K562 (cell line): ENCODE data around the gene SGMS1. TPM values are rescaled to one million over a fixed set of nuclear protein-coding genes. Genes with fewer than 3 reads are reported as not detected.

Source experiments
- ATAC-seq: fragments of 200-7000 bp; cut with Tn5 transposase; 3 replicates; pipeline ENCODE4 v1.9.1; 2020; ENCODE audit warnings: moderate library complexity
- BruUV-seq: library from RNA; stranded (reverse); fragments of 400-500 nt; replicated peaks from 2 replicates; lab custom pipeline; 2021; lab: Mats Ljungman, UMichigan
- CTCF ChIA-PET: fragments of 300-600 bp; formaldehyde crosslinking; extraction: SDS; loops from one replicate; lab custom pipeline; 2021; ENCODE audit warnings: low intra/inter-chr PET ratio; lab: Yijun Ruan, JAX
- POLR2A ChIA-PET: fragments of 300-600, 350-650 bp; sonication (Branson Sonifier 250); formaldehyde crosslinking; extraction: SDS; loops from one replicate; lab custom pipeline; 2021; ENCODE audit warnings: antibody characterized with exemption, inconsistent platforms; lab: Yijun Ruan, JAX
- DNase-seq, 4 experiments: peaks; one replicate each; pipeline versions ENCODE4 v3.0.0 to v3.0.0-alpha.2; 2011 to 2018; ENCODE audit warnings: low spot score in 3 of 4, mixed read lengths in 3 of 4; ENCODE audit errors: extremely low read depth in 1 of 4
- FAIRE-seq: peaks from 2 replicates; lab custom pipeline; 2011; peaks lifted over from hg19 to GRCh38; lab: Jason Lieb, UNC
- H2AFZ ChIP-seq: 2 replicates; pipeline ENCODE4 v1.6.0; 2011; ENCODE audit warnings: low read depth, low read length, control low read depth, inconsistent platforms
- H3K27ac ChIP-seq: fragments of 200-600 bp; 3 replicates; pipeline ENCODE4 v1.8.0; 2011; ENCODE audit warnings: low read depth, mild to moderate bottlenecking, control low read depth, inconsistent platforms, low read length, moderate library complexity, mixed read lengths; ENCODE audit errors: extremely low read depth
- H3K27me3 ChIP-seq, 2 experiments: fragments of 300-600 bp in 1 of 2; 2 replicates in 1 of 2; 3 replicates in 1 of 2; pipeline versions ENCODE4 v1.6.0 to v1.8.0; 2011; ENCODE audit warnings: inconsistent platforms in 2 of 2, low read length in 2 of 2, mild to moderate bottlenecking in 1 of 2, mixed read lengths in 1 of 2, moderate library complexity in 1 of 2; ENCODE audit not compliant: control insufficient read depth in 2 of 2, insufficient read depth in 2 of 2
- H3K36me3 ChIP-seq: fragments of 300-600 bp; 3 replicates; pipeline ENCODE4 v1.8.0; 2011; ENCODE audit warnings: mild to moderate bottlenecking, low read length, inconsistent platforms; ENCODE audit not compliant: control insufficient read depth, insufficient read depth
- H3K4me1 ChIP-seq, 2 experiments: fragments of 200-600 bp in 1 of 2; replicated peaks in 1 of 2; 2 replicates in 1 of 2; 3 replicates in 1 of 2; pipeline versions ENCODE4 v1.5.1 to v1.8.0; 2011; ENCODE audit warnings: inconsistent platforms in 2 of 2, low read length in 2 of 2, mild to moderate bottlenecking in 1 of 2, mixed read lengths in 1 of 2, moderate library complexity in 1 of 2; ENCODE audit not compliant: control insufficient read depth in 2 of 2, insufficient read depth in 2 of 2
- H3K4me2 ChIP-seq: 2 replicates; pipeline ENCODE4 v1.6.1; 2011; ENCODE audit warnings: low read length, control low read depth, inconsistent platforms, mixed read lengths; ENCODE audit not compliant: insufficient read depth
- H3K4me3 ChIP-seq: fragments of 200-600 bp; sonication (generic), shearing (Covaris generic); 2 replicates; pipeline ENCODE4 v1.5.1; 2016; ENCODE audit warnings: control low read depth, inconsistent platforms
- H3K79me2 ChIP-seq: fragments of 200-600 bp; 3 replicates; pipeline ENCODE4 v1.8.0; 2011; ENCODE audit warnings: low read length, inconsistent platforms; ENCODE audit not compliant: control insufficient read depth, insufficient read depth
- H3K9ac ChIP-seq, 2 experiments: 2 replicates each; pipeline versions ENCODE4 v1.6.0 to v1.6.1; 2011; ENCODE audit warnings: low read depth in 2 of 2, low read length in 2 of 2, control low read depth in 1 of 2, inconsistent platforms in 1 of 2, mild to moderate bottlenecking in 1 of 2, mixed read lengths in 1 of 2; ENCODE audit not compliant: insufficient read depth in 1 of 2
- H3K9me1 ChIP-seq: one replicate; pipeline ENCODE4 v1.6.0; 2011; ENCODE audit warnings: inconsistent platforms, mild to moderate bottlenecking, low read length, moderate library complexity; ENCODE audit not compliant: control insufficient read depth, insufficient read depth
- H3K9me3 ChIP-seq: replicated peaks from 2 replicates; pipeline ENCODE4 v1.5.1; 2011; ENCODE audit warnings: low read depth, low read length, inconsistent platforms; ENCODE audit not compliant: control insufficient read depth, insufficient read depth
- H4K20me1 ChIP-seq: replicated peaks from 2 replicates; pipeline ENCODE4 v1.6.1; 2011; ENCODE audit warnings: low read length, inconsistent platforms, mixed read lengths; ENCODE audit not compliant: control insufficient read depth, insufficient read depth
- ATF1 ChIP-seq, 2 experiments: fragments of 450-650 bp in 1 of 2; IDR thresholded peaks; 2 replicates each; pipeline ENCODE4 v1.6.1; 2016; ENCODE audit warnings: missing compliant biosample characterization in 1 of 2, missing genetic modification characterization in 1 of 2
- ETV1 ChIP-seq: fragments of 450-650 bp; conservative IDR thresholded peaks from 2 replicates; pipeline ENCODE4 v1.6.1; 2016; ENCODE audit warnings: missing genetic modification characterization, control low read depth, low read depth, missing compliant biosample characterization
- FOXP1 ChIP-seq: sonication (generic); formaldehyde crosslinking; IDR thresholded peaks from 2 replicates; pipeline ENCODE4 v1.8.0; 2022; ENCODE audit warnings: mild to moderate bottlenecking, missing genetic modification reagents
- HINFP ChIP-seq: fragments of 450-650 bp; conservative IDR thresholded peaks from 2 replicates; pipeline ENCODE4 v1.6.1; 2016; ENCODE audit warnings: missing genetic modification characterization, low read depth, mild to moderate bottlenecking, control low read depth, missing compliant biosample characterization
- MYBL2 ChIP-seq, 2 experiments: fragments of 450-650 bp in 1 of 2; sonication (generic) in 1 of 2; formaldehyde crosslinking in 1 of 2; IDR thresholded peaks; 2 replicates each; pipeline versions ENCODE4 v1.6.1 to v1.8.1; 2017 to 2022; ENCODE audit warnings: borderline replicate concordance in 1 of 2, inconsistent platforms in 1 of 2, low read depth in 1 of 2, mild to moderate bottlenecking in 1 of 2, missing genetic modification reagents in 1 of 2, moderate library complexity in 1 of 2
- POLR2H ChIP-seq: IDR thresholded peaks from 2 replicates; pipeline ENCODE4 v1.6.1; 2016; ENCODE audit warnings: missing genetic modification characterization, low read depth, mild to moderate bottlenecking, control low read depth, missing compliant biosample characterization, moderate library complexity
- SP1 ChIP-seq: sonication (generic); formaldehyde crosslinking; IDR thresholded peaks from 2 replicates; pipeline ENCODE4 v1.8.1; 2022; ENCODE audit warnings: mild to moderate bottlenecking, missing genetic modification reagents
- STAT5A ChIP-seq: IDR thresholded peaks from 2 replicates; pipeline ENCODE4 v1.6.1; 2012; ENCODE audit warnings: low read length, inconsistent platforms, borderline replicate concordance
- TSHZ1 ChIP-seq: fragments of 250-450 bp; sonication (Bioruptor Pico); IDR thresholded peaks from 2 replicates; pipeline ENCODE4 v1.4.0; 2020; ENCODE audit warnings: mild to moderate bottlenecking, moderate library complexity
- ZNF165 ChIP-seq: fragments of 250-450 bp; sonication (Bioruptor Pico); IDR thresholded peaks from 2 replicates; pipeline ENCODE4 v1.4.0; 2020; ENCODE audit warnings: borderline replicate concordance
- ZNF23 ChIP-seq: fragments of 250-450 bp; sonication (Bioruptor Pico); IDR thresholded peaks from 2 replicates; pipeline ENCODE4 v1.4.0; 2020; ENCODE audit warnings: mild to moderate bottlenecking
- ZNF384 ChIP-seq: IDR thresholded peaks from 2 replicates; pipeline ENCODE4 v1.6.1; 2012; ENCODE audit warnings: low read depth, low read length, improper control_type of control experiment
- ZNF449 ChIP-seq: fragments of 250-450 bp; sonication (Bioruptor Pico); IDR thresholded peaks from 2 replicates; pipeline ENCODE4 v1.8.0; 2022; ENCODE audit warnings: moderate library complexity, mild to moderate bottlenecking, inconsistent platforms
- WGBS: fragments of 100-300 bp; shearing (Covaris generic); methylation state at CpG from one replicate; pipeline ENCODE4 v1.1.6; 2016; ENCODE audit warnings: low coverage, mixed read lengths; ENCODE audit not compliant: insufficient coverage; ENCODE audit errors: missing lambda C conversion rate; 5-methylcytosine and 5-hydroxymethylcytosine counted together
- in situ Hi-C: fragments of 300-500 bp; cut with MboI; formaldehyde crosslinking; loops from 4 replicates; pipeline ENCODE4 v1.15.0; 2018; ENCODE audit warnings: inconsistent platforms, mixed read lengths
- intact Hi-C: fragments of 100-400 bp; cut with micrococcal nuclease; formaldehyde crosslinking; loops from 2 replicates; pipeline ENCODE4 v1.14.2; 2022
- polyA plus RNA-seq, 8 experiments: library from polyadenylated mRNA; depleted of rRNA in 4 of 8; stranded (reverse) in 5 of 8; unstranded in 3 of 8; fragments of >200 nt; fragmentation: Nextera tagmentation in 2 of 8; fragmentation: Illumina TruSeq in 1 of 8; extraction: Ambion mirVana in 2 of 8; extraction: Trizol in 1 of 8; gene quantifications; 2 replicates each; pipeline versions ENCODE4 v1.2.1 to v1.2.3, GENCODE V29; 2011 to 2014; ENCODE audit warnings: inconsistent platforms in 1 of 8, missing spikeins in 1 of 8
- total RNA-seq, 7 experiments: library from RNA; depleted of rRNA in 6 of 7; stranded (reverse); fragments of >200 nt in 6 of 7; fragmentation: Illumina TruSeq in 2 of 7; extraction: Trizol in 2 of 7; gene quantifications; 2 replicates each; pipeline versions ENCODE4 v1.2.1 to v1.2.3, GENCODE V29; 2011 to 2021; ENCODE audit warnings: low replicate concordance in 1 of 7

The SGMS1 gene
- total and polyA plus RNA-seq, 9 of the 15 experiments (the other 6 are each of a cell fraction or from before 2014, with no cell fraction given) = 22.6 to 232 (median 82.2) TPM

- intact Hi-C loops (no loop called here), in situ Hi-C loops (no loop called here)
- peaks cover 2% of the 10 kb centered on the region for H3K9me1 ChIP-seq
- no TSS peak for BruUV-seq
- peaks cover 33% of the 10 kb centered on the region; the same call in 1 of the 2 replicates for H4K20me1 ChIP-seq
- peaks cover 8 to 26% of the 10 kb centered on the region in 2 experiments; a peak in 4 of 5 replicates for H3K4me1 ChIP-seq
- peaks cover 34% of the 10 kb centered on the region for H3K79me2 ChIP-seq
- TF ChIP-seq POLR2H = no peak
- no peak for TF ChIP-seq TSHZ1 (CRISPR knock-in tag)
- TF ChIP-seq ZNF165 (CRISPR knock-in tag) = no peak
- TF ChIP-seq MYBL2 (IDR thresholded peaks at IDR 0.05; ENCODE audit: low read depth) = no peak
- no peak for TF ChIP-seq MYBL2 (CRISPR knock-in tag; IDR thresholded peaks at IDR 0.05; ENCODE audit: borderline replicate concordance)
- no peak for TF ChIP-seq ZNF384
- TF ChIP-seq ETV1 (tag) = no peak
- TF ChIP-seq SP1 (CRISPR knock-in tag) = no peak
- TF ChIP-seq HINFP (tag) = no peak
- TF ChIP-seq ATF1 (CRISPR knock-in tag; IDR thresholded peaks at IDR 0.05) = no peak
- TF ChIP-seq ATF1 (tag; IDR thresholded peaks at IDR 0.05) = no peak
- no peak for TF ChIP-seq FOXP1 (CRISPR knock-in tag)
- TF ChIP-seq STAT5A = no peak
- no peak for TF ChIP-seq ZNF23 (CRISPR knock-in tag)
- no peak for TF ChIP-seq ZNF449 (CRISPR knock-in tag)
- FAIRE-seq (no peak), DNase-seq (no peak), ATAC-seq (no peak)
- H3K36me3 ChIP-seq = no peaks in the 10 kb centered on the region; the same call in 2 of the 3 replicates
- no peak overlapping the region for H2AFZ ChIP-seq
- no peaks in the 10 kb centered on the region for H3K9me3 ChIP-seq
- H3K27ac ChIP-seq = no peak overlapping the region
- ChIA-PET CTCF (no interaction called here), POLR2A (interaction anchor here (0.7 to 1.2 kb wide), 3 partner anchors 9 to 27 kb away, joined by 3 to 4 read pairs (median 3); no protein-coding TSS in a partner anchor)
- no peaks in the 10 kb centered on the region for H3K27me3 ChIP-seq
- H3K4me2 ChIP-seq = no peak overlapping the region
- no peak overlapping the region for H3K4me3 ChIP-seq
- no peak overlapping the region for H3K9ac ChIP-seq
- 66% methylated on average over 5 of the region's 5 CpGs for WGBS
Observed at GRCh38 chr10:50508315-50509051, 115.3 kb downstream of the SGMS1 start.
